Hepatocyte (in vitro differentiated cells): ENCODE data around the gene GPC2. TPM values are rescaled to one million over a fixed set of nuclear protein-coding genes. Genes with fewer than 3 reads are reported as not detected.
"Not testable (repeated sequence)": the region's sequence is repeated elsewhere in the genome, so short reads cannot be mapped to it uniquely, and the experiment has no call there.

ENCODE experiments used
- DNase-seq: peaks from one replicate; pipeline ENCODE4 v3.0.0-alpha.2; 2016; ENCODE audit warnings: low spot score
- H2AFZ ChIP-seq: fragments of 200-600 bp; sonication (generic); 2 replicates; pipeline ENCODE4 v1.6.0; 2016; ENCODE audit warnings: antibody characterized with exemption, mild to moderate bottlenecking
- H3K27ac ChIP-seq: fragments of 200-600 bp; sonication (generic); 2 replicates; pipeline ENCODE4 v1.5.1; 2016; ENCODE audit warnings: mild to moderate bottlenecking
- H3K27me3 ChIP-seq: fragments of 200-600 bp; sonication (generic); 2 replicates; pipeline ENCODE4 v1.6.1; 2016
- H3K36me3 ChIP-seq: fragments of 200-600 bp; sonication (generic); replicated peaks from 2 replicates; pipeline ENCODE4 v1.5.1; 2016; ENCODE audit warnings: low read depth; ENCODE audit not compliant: insufficient read depth
- H3K4me1 ChIP-seq: fragments of 200-600 bp; sonication (generic); 2 replicates; pipeline ENCODE4 v1.5.1; 2016; ENCODE audit warnings: mild to moderate bottlenecking, moderate library complexity; ENCODE audit not compliant: insufficient read depth
- H3K4me2 ChIP-seq: fragments of 200-600 bp; sonication (generic); 2 replicates; pipeline ENCODE4 v1.6.0; 2016
- H3K4me3 ChIP-seq: fragments of 200-600 bp; sonication (generic); 2 replicates; pipeline ENCODE4 v1.5.1; 2016; ENCODE audit warnings: mild to moderate bottlenecking
- H3K79me2 ChIP-seq: fragments of 200-600 bp; sonication (generic); 2 replicates; pipeline ENCODE4 v1.6.0; 2017; ENCODE audit warnings: mild to moderate bottlenecking
- H3K9me2 ChIP-seq: fragments of 200-600 bp; sonication (generic); replicated peaks from 2 replicates; pipeline ENCODE4 v1.6.0; 2017; ENCODE audit warnings: mild to moderate bottlenecking; ENCODE audit not compliant: insufficient read depth
- H3K9me3 ChIP-seq: fragments of 200-600 bp; sonication (generic); 2 replicates; pipeline ENCODE4 v1.5.1; 2016; ENCODE audit warnings: low read depth, mild to moderate bottlenecking
- H4K20me1 ChIP-seq: fragments of 200-600 bp; sonication (generic); 2 replicates; pipeline ENCODE4 v1.6.0; 2016; ENCODE audit warnings: mild to moderate bottlenecking; ENCODE audit not compliant: insufficient read depth, poor library complexity, severe bottlenecking
- EZH2 ChIP-seq: fragments of 200-600 bp; sonication (generic); IDR thresholded peaks from 2 replicates; pipeline ENCODE4 v1.6.1; 2016; ENCODE audit warnings: antibody characterized with exemption, mild to moderate bottlenecking, borderline replicate concordance
- EZH2phosphoT487 ChIP-seq: fragments of 200-600 bp; sonication (generic); IDR thresholded peaks from one replicate; pipeline ENCODE4 v1.6.1; 2018; ENCODE audit warnings: antibody characterized with exemption, mild to moderate bottlenecking, low read depth, moderate library complexity; ENCODE audit not compliant: unreplicated experiment, severe bottlenecking
- WGBS: methylation state at CpG from one replicate; pipeline ENCODE4 v1.1.6; 2016; ENCODE audit warnings: low lambda C conversion rate; ENCODE audit errors: missing lambda C conversion rate; 5-methylcytosine and 5-hydroxymethylcytosine counted together
- polyA plus RNA-seq: library from polyadenylated mRNA; unstranded; fragments of >200 nt; fragmentation: Nextera tagmentation; extraction: Ambion mirVana; gene quantifications from 2 replicates; pipeline ENCODE4 v1.2.1, GENCODE V29; 2016
- total RNA-seq: library from RNA; depleted of rRNA; stranded (reverse); fragments of >200 nt; gene quantifications from 2 replicates; pipeline ENCODE4 v1.2.3, GENCODE V29; 2014
- TF ChIP-seq, protein P1 (sequence below): fragments of 200-600 bp; sonication (generic); IDR thresholded peaks from 2 replicates; pipeline ENCODE4 v1.5.1; 2016; ENCODE audit warnings: antibody characterized with exemption, mild to moderate bottlenecking; ENCODE audit not compliant: poor library complexity

GPC2 gene, protein sequence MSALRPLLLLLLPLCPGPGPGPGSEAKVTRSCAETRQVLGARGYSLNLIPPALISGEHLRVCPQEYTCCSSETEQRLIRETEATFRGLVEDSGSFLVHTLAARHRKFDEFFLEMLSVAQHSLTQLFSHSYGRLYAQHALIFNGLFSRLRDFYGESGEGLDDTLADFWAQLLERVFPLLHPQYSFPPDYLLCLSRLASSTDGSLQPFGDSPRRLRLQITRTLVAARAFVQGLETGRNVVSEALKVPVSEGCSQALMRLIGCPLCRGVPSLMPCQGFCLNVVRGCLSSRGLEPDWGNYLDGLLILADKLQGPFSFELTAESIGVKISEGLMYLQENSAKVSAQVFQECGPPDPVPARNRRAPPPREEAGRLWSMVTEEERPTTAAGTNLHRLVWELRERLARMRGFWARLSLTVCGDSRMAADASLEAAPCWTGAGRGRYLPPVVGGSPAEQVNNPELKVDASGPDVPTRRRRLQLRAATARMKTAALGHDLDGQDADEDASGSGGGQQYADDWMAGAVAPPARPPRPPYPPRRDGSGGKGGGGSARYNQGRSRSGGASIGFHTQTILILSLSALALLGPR
- total RNA-seq, result 2.0 and 5.3 TPM in 2 replicates
- 3.2 and 4.1 TPM in 2 replicates for polyA plus RNA-seq

DNA sequence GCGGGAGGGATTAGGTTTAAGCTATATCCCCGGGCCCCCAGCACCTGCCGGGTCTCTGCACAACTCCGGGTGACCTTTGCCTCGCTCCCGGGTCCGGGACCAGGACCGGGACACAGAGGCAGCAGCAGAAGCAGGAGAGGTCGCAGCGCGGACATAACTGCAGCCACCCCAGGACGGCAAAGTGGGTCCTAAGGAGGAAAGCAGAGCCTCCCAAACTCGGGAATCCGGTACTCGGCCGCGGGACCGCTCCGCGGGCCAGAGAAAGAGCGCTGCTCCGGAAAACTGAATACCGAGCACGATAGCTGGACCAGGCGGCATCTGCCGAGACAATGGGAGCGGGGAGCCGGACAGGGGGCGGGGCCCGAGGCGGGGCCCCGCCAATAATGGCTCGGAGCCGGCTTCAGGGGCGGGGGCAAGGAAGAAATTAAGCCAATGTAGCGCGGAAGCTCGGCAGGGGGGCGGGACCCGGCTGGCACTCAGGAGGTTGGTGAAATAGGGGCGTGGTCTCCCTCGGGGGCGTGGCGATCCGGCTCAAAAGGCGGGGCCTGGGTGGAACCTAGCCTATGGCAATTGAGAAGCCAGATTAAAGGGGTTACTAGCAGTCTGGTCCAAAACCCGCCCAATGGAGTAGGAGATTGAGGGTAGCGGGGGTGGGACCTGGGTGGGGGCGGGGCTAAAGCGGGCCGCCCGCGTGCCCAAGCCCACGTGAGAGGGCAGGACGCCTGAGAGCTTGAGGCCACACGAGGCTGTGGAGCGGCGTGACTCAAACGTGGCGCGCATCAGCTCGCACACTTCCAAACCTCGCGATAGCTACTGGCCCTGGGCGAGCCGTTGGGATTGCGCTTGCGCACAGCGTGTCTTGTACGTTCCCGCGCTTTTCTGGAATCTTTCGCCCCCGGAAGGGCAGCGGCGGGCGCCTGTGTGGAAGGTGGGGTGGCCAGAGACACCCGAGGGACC lies at the start of gene GPC2, which contains the start of gene STAG3:
GPC2 (minus strand) TSS at position 337 of the 957 bp plus-strand sequence; CDS start at position 155, 182 bp downstream.
STAG3 (plus strand) TSS at position 874 of the 957 bp plus-strand sequence. CDS start 2,639 bp downstream, outside the sequence.
- peaks cover 4% of the 10 kb centered on the region for H3K27me3 ChIP-seq
- peak within 1 kb of the TSS; percentile 48 for H3K4me3 ChIP-seq
- H2AFZ ChIP-seq, result peak within 1 kb of the TSS; percentile 82
- no peaks in the 10 kb centered on the region for H3K9me3 ChIP-seq
- H3K79me2 ChIP-seq, result no peaks in the 10 kb centered on the region
- H3K27ac ChIP-seq, result no peak within 1 kb of the TSS
- TF ChIP-seq, protein P1, sequence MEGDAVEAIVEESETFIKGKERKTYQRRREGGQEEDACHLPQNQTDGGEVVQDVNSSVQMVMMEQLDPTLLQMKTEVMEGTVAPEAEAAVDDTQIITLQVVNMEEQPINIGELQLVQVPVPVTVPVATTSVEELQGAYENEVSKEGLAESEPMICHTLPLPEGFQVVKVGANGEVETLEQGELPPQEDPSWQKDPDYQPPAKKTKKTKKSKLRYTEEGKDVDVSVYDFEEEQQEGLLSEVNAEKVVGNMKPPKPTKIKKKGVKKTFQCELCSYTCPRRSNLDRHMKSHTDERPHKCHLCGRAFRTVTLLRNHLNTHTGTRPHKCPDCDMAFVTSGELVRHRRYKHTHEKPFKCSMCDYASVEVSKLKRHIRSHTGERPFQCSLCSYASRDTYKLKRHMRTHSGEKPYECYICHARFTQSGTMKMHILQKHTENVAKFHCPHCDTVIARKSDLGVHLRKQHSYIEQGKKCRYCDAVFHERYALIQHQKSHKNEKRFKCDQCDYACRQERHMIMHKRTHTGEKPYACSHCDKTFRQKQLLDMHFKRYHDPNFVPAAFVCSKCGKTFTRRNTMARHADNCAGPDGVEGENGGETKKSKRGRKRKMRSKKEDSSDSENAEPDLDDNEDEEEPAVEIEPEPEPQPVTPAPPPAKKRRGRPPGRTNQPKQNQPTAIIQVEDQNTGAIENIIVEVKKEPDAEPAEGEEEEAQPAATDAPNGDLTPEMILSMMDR, result no peak
- TF ChIP-seq EZH2phosphoT487, result no peak
- TF ChIP-seq EZH2, result no peak
- WGBS, result 21% methylated on average over 61 of the region's 78 CpGs
- H3K36me3 ChIP-seq, result no peaks in the 10 kb centered on the region
- H3K4me1 ChIP-seq, result no peaks in the 10 kb centered on the region
- H4K20me1 ChIP-seq, result no peaks in the 10 kb centered on the region
- peak within 1 kb of the TSS; percentile 82 for H3K4me2 ChIP-seq
- DNase-seq, result peak; percentile 96
- H3K9me2 ChIP-seq, result no peaks in the 10 kb centered on the region

DNA sequence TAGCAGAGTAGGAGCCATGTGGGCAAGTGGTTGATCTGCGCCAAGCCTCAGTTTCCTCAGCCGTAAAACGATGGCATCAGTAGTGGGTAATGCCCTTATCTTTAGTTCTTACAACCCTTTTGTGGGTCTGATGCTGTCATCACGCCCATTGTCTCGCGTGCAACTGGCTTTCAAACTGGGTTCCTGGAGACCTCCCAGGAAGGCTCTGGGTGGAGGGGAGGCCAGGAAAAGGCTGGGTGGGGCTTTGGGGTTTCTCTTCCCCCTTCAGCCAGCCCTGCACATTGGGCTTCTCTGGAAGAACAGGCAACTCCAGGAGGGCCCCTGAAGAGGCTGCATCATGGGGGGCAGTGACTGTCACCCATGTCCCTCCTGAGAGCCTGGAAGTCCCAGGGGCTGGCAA lies 47.7 kb upstream of the GPC2 start:
- H3K36me3 ChIP-seq, H3K27ac ChIP-seq, H2AFZ ChIP-seq, H3K4me2 ChIP-seq, H3K79me2 ChIP-seq, H3K9me2 ChIP-seq, H3K9me3 ChIP-seq, DNase-seq, H3K4me3 ChIP-seq, H3K27me3 ChIP-seq, H4K20me1 ChIP-seq, H3K4me1 ChIP-seq: not testable (repeated sequence)
- whole genome bisulfite sequencing, result 97% methylated on average over 6 of the region's 6 CpGs

- not testable (repeated sequence) for H3K4me1 ChIP-seq, H3K9me2 ChIP-seq, H3K9me3 ChIP-seq, H3K4me2 ChIP-seq, H3K36me3 ChIP-seq, H4K20me1 ChIP-seq, H3K4me3 ChIP-seq, H3K79me2 ChIP-seq, H2AFZ ChIP-seq, H3K27ac ChIP-seq, DNase-seq, H3K27me3 ChIP-seq
- WGBS, result over 99% methylated on average over 17 of the region's 17 CpGs
Observed at GRCh38 chr7:100223376-100223927, 46.3 kb upstream of the GPC2 start.

DNA sequence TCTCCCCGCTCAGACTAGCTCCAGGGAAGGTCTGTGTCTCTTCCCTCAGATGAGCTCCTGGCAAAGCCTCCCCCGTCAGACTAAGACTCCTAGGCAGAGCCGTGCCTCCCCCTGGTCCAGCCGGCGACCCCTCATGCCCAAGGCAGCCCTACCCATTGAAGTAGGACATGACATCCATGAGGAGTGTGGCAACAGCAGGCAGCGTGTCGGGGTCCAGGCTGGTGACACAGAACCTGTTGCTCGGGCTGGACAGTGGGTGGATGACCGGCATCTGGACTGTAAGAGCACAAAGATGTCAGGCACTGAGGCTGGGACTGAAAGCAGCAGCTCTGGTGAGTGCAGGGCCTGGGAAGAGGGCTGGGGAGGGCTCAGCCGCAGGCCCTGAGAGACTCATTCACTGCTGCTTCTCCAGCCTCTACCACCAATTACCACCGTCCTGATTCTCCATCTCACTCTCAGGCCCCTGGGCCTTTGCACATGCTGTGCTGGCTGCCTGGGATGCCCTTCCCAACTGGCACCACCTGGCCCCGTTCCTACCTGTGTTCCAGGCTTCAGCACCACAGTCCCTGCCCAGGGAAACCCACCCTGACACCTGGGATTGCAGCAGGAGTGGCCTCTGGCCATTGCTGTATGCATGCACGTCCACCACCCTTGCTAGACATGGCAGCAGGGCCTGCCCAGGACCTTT lies 45.4 kb upstream of the GPC2 start:
- Histone ChIP-seq H3K27me3 (no peaks in the 10 kb centered on the region), H3K4me3 (no peak overlapping the region), H3K9me2 (no peaks in the 10 kb centered on the region), H3K79me2 (no peaks in the 10 kb centered on the region), H3K4me2 (no peak overlapping the region), H4K20me1 (no peaks in the 10 kb centered on the region), H3K36me3 (no peaks in the 10 kb centered on the region), H3K27ac (no peak overlapping the region), H3K4me1 (no peaks in the 10 kb centered on the region), H3K9me3 (no peaks in the 10 kb centered on the region), H2AFZ (no peak overlapping the region)
- TF ChIP-seq, protein P1, result no peak
- TF ChIP-seq EZH2 (no peak), EZH2phosphoT487 (no peak)
- 97% methylated on average over 13 of the region's 13 CpGs for WGBS
- DNase-seq, result no peak
